ENCODE results near the gene SH3GLB1. TPM values are rescaled to one million over a fixed set of nuclear protein-coding genes. Genes with fewer than 3 reads are reported as not detected.

The SH3GLB1 gene
- total and polyA plus RNA-seq, 4 donors = 14.1 to 25.2 (median 18.3) TPM

- DNase-seq (ENCODE audit: low spot score) = no peak
- no peak overlapping the region for H3K9ac ChIP-seq (ENCODE audit: low read depth in 1 of 2, low read length in 2 of 2)
- H3K27ac ChIP-seq (ENCODE audit: low read depth in 1 of 2, low read length in 2 of 2) = no peak overlapping the region
- TF ChIP-seq HNF4G (IDR thresholded peaks at IDR 0.05) = no peak
- TF ChIP-seq MAX (IDR thresholded peaks at IDR 0.05) = no peak
- no peak for TF ChIP-seq EGR1 (IDR thresholded peaks at IDR 0.05; ENCODE audit: low read depth in 2 of 2)
- no peak for TF ChIP-seq FOXA2 (IDR thresholded peaks at IDR 0.05)
- TF ChIP-seq ZBTB33 (IDR thresholded peaks at IDR 0.05) = no peak
- TF ChIP-seq RXRA (IDR thresholded peaks at IDR 0.05) = no peak
- TF ChIP-seq YY1 (IDR thresholded peaks at IDR 0.05) = no peak
- TF ChIP-seq NR2F2 (IDR thresholded peaks at IDR 0.05) = no peak
- no peak for TF ChIP-seq GABPA (IDR thresholded peaks at IDR 0.05 in 1 of 2, conservative IDR thresholded peaks at IDR 0.05 in 1 of 2)
- no peaks in the 10 kb centered on the region for H3K36me3 ChIP-seq (ENCODE audit: control insufficient read depth in 4 of 4, insufficient read depth in 3 of 4, low read depth in 1 of 4, low read length in 3 of 4)
- no peak overlapping the region for H3K4me3 ChIP-seq (ENCODE audit: low read depth in 1 of 3, low read length in 3 of 3)
- H3K4me1 ChIP-seq (ENCODE audit: control insufficient read depth in 4 of 4, insufficient read depth in 4 of 4, low read length in 3 of 4) = no peaks in the 10 kb centered on the region
- peaks cover 0 to 2% (median 0%) of the 10 kb centered on the region in 4 donors for H3K9me3 ChIP-seq (ENCODE audit: control insufficient read depth in 4 of 4, low read length in 3 of 4)
- WGBS = 64% methylated on average over 7 of the region's 7 CpGs
- H3K27me3 ChIP-seq (ENCODE audit: control insufficient read depth in 4 of 4, insufficient read depth in 4 of 4, low read length in 3 of 4) = no peaks in the 10 kb centered on the region
Observed at GRCh38 chr1:86762336-86762735, 58.0 kb downstream of the SH3GLB1 start.

- H3K9ac ChIP-seq (ENCODE audit: low read depth in 1 of 2, low read length in 2 of 2) = no peak overlapping the region
- no peaks in the 10 kb centered on the region for H3K4me1 ChIP-seq (ENCODE audit: control insufficient read depth in 4 of 4, insufficient read depth in 4 of 4, low read length in 3 of 4)
- DNase-seq (ENCODE audit: low spot score) = no peak
- no peaks in the 10 kb centered on the region for H3K36me3 ChIP-seq (ENCODE audit: control insufficient read depth in 4 of 4, insufficient read depth in 3 of 4, low read depth in 1 of 4, low read length in 3 of 4)
- no peak overlapping the region for H3K27ac ChIP-seq (ENCODE audit: low read depth in 1 of 2, low read length in 2 of 2)
- no peaks in the 10 kb centered on the region for H3K27me3 ChIP-seq (ENCODE audit: control insufficient read depth in 4 of 4, insufficient read depth in 4 of 4, low read length in 3 of 4)
- no peak for TF ChIP-seq CTCF (IDR thresholded peaks at IDR 0.05; ENCODE audit: low read depth, low read length, missing input control)
- no peak for TF ChIP-seq RXRA (IDR thresholded peaks at IDR 0.05)
- TF ChIP-seq ATF3 (IDR thresholded peaks at IDR 0.05) = no peak
- no peak for TF ChIP-seq FOXA2 (IDR thresholded peaks at IDR 0.05)
- TF ChIP-seq EGR1 (IDR thresholded peaks at IDR 0.05; ENCODE audit: low read depth in 2 of 2) = no peak
- no peak for TF ChIP-seq FOXA1 (IDR thresholded peaks at IDR 0.05)
- WGBS = 88% methylated on average over 1 of the region's 1 CpG
- no peak overlapping the region for H3K4me3 ChIP-seq (ENCODE audit: low read depth in 1 of 3, low read length in 3 of 3)
- peaks cover 0 to 2% (median 0%) of the 10 kb centered on the region in 4 donors for H3K9me3 ChIP-seq (ENCODE audit: control insufficient read depth in 4 of 4, low read length in 3 of 4)
Observed at GRCh38 chr1:86764523-86764922, 60.1 kb downstream of the SH3GLB1 start.

- peaks cover 0 to 2% (median 0%) of the 10 kb centered on the region in 4 donors for H3K9me3 ChIP-seq (ENCODE audit: control insufficient read depth in 4 of 4, low read length in 3 of 4)
- H3K4me3 ChIP-seq (ENCODE audit: low read depth in 1 of 3, low read length in 3 of 3) = no peak overlapping the region
- no peak overlapping the region for H3K27ac ChIP-seq (ENCODE audit: low read depth in 1 of 2, low read length in 2 of 2)
- H3K9ac ChIP-seq (ENCODE audit: low read depth in 1 of 2, low read length in 2 of 2) = no peak overlapping the region
- H3K27me3 ChIP-seq (ENCODE audit: control insufficient read depth in 4 of 4, insufficient read depth in 4 of 4, low read length in 3 of 4) = no peaks in the 10 kb centered on the region
- no peaks in the 10 kb centered on the region for H3K4me1 ChIP-seq (ENCODE audit: control insufficient read depth in 4 of 4, insufficient read depth in 4 of 4, low read length in 3 of 4)
- TF ChIP-seq TAF1 (conservative IDR thresholded peaks at IDR 0.05) (no peak), SP1 (IDR thresholded peaks at IDR 0.05) (no peak), JUND (IDR thresholded peaks at IDR 0.05) (no peak), RAD21 (IDR thresholded peaks at IDR 0.05) (no peak), FOXA1 (IDR thresholded peaks at IDR 0.05) (no peak)
- DNase-seq (ENCODE audit: low spot score) = no peak
- 52% methylated on average over 2 of the region's 2 CpGs for WGBS
- H3K36me3 ChIP-seq (ENCODE audit: control insufficient read depth in 4 of 4, insufficient read depth in 3 of 4, low read depth in 1 of 4, low read length in 3 of 4) = no peaks in the 10 kb centered on the region
Observed at GRCh38 chr1:86765073-86765472, 60.7 kb downstream of the SH3GLB1 start.
